OCI-LY7 (cell line): ENCODE measurements around the gene PPP1R9A. TPM values are rescaled to one million over a fixed set of nuclear protein-coding genes. Genes with fewer than 3 reads are reported as not detected.

Experiments
- BruUV-seq: library from RNA; stranded (reverse); fragments of 400-500 nt; replicated peaks from 2 replicates; lab custom pipeline; 2021; lab: Mats Ljungman, UMichigan
- CTCF ChIA-PET: fragments of 300-600 bp; sonication (Branson Sonifier 250); formaldehyde crosslinking; loops from one replicate; lab custom pipeline; 2022; ENCODE audit warnings: antibody characterized with exemption; ENCODE audit not compliant: unreplicated experiment; lab: Charles Lee
- POLR2A ChIA-PET: fragments of 300-600 bp; sonication (Branson Sonifier 250); formaldehyde crosslinking; loops from one replicate; lab custom pipeline; 2022; ENCODE audit warnings: antibody characterized with exemption; lab: Charles Lee
- DNase-seq: peaks from one replicate; pipeline ENCODE4 v3.0.0-alpha.2; 2015; ENCODE audit warnings: low spot score
- H2AFZ ChIP-seq: fragments of 200-600 bp; sonication (generic), shearing (Covaris generic); 2 replicates; pipeline ENCODE4 v1.6.1; 2014; ENCODE audit warnings: mild to moderate bottlenecking, antibody characterized with exemption, low read length, moderate library complexity
- H3K27ac ChIP-seq: fragments of 200-600 bp; sonication (generic); 2 replicates; pipeline ENCODE4 v1.5.1; 2014; ENCODE audit warnings: mixed run types, low read depth, mild to moderate bottlenecking, moderate library complexity, low read length, inconsistent platforms; ENCODE audit not compliant: poor library complexity, severe bottlenecking
- H3K36me3 ChIP-seq: fragments of 200-600 bp; sonication (generic); 2 replicates; pipeline ENCODE4 v1.6.1; 2014; ENCODE audit warnings: mild to moderate bottlenecking, antibody characterized with exemption, low read length, moderate library complexity, mixed read lengths; ENCODE audit not compliant: insufficient read depth
- H3K4me1 ChIP-seq: fragments of 200-600 bp; sonication (generic); 2 replicates; pipeline ENCODE4 v1.5.1; 2014; ENCODE audit warnings: mild to moderate bottlenecking, low read length; ENCODE audit not compliant: insufficient read depth, poor library complexity, severe bottlenecking
- H3K4me2 ChIP-seq: fragments of 200-600 bp; sonication (generic); 2 replicates; pipeline ENCODE4 v1.6.1; 2014; ENCODE audit warnings: mild to moderate bottlenecking, low read length
- H3K4me3 ChIP-seq: fragments of 200-600 bp; sonication (generic); 2 replicates; pipeline ENCODE4 v1.5.1; 2014; ENCODE audit warnings: mild to moderate bottlenecking, low read depth, low read length; ENCODE audit not compliant: poor library complexity, severe bottlenecking
- H3K79me2 ChIP-seq: fragments of 200-600 bp; sonication (generic); 2 replicates; pipeline ENCODE4 v1.6.1; 2016; ENCODE audit warnings: low read depth, mild to moderate bottlenecking, low read length, moderate library complexity, mixed read lengths; ENCODE audit not compliant: insufficient read depth
- H3K9me2 ChIP-seq: fragments of 200-600 bp; sonication (generic); 2 replicates; pipeline ENCODE4 v1.6.1; 2016; ENCODE audit warnings: mild to moderate bottlenecking, low read length, mixed read lengths; ENCODE audit not compliant: insufficient read depth
- H3K9me3 ChIP-seq: fragments of 200-600 bp; sonication (generic); 2 replicates; pipeline ENCODE4 v1.6.1; 2014; ENCODE audit warnings: mild to moderate bottlenecking, mixed run types, low read length, mixed read lengths
- H4K20me1 ChIP-seq: fragments of 200-600 bp; sonication (generic); 2 replicates; pipeline ENCODE4 v1.6.1; 2014; ENCODE audit warnings: mild to moderate bottlenecking, antibody characterized with exemption, low read length, moderate library complexity, mixed read lengths; ENCODE audit not compliant: insufficient read depth
- EZH2phosphoT487 ChIP-seq: fragments of 200-600 bp; sonication (generic); IDR thresholded peaks from 2 replicates; pipeline ENCODE4 v1.6.1; 2018; ENCODE audit warnings: low read depth, borderline replicate concordance, mild to moderate bottlenecking, mixed run types, antibody characterized with exemption, low read length, moderate library complexity, mixed read lengths
- intact Hi-C: fragments of 100-400 bp; cut with micrococcal nuclease; formaldehyde crosslinking; loops from one replicate; pipeline ENCODE4 v1.10.0; 2022; ENCODE audit not compliant: unreplicated experiment
- total RNA-seq, 2 experiments: library from RNA; depleted of rRNA in 1 of 2; stranded (reverse); fragments of >200 nt in 1 of 2; shearing (Covaris generic) in 1 of 2; gene quantifications; 2 replicates each; pipeline ENCODE4 v1.2.3, GENCODE V29; 2014 to 2022
- TF ChIP-seq, protein P1 (sequence below): fragments of 200-600 bp; sonication (generic); conservative IDR thresholded peaks from 2 replicates; pipeline ENCODE4 v1.5.1; 2014; ENCODE audit warnings: mild to moderate bottlenecking, antibody characterized with exemption, low read length, moderate library complexity, mixed read lengths

The PPP1R9A gene
- total RNA-seq, 2 experiments from 2014 or later, result not detected

DNA sequence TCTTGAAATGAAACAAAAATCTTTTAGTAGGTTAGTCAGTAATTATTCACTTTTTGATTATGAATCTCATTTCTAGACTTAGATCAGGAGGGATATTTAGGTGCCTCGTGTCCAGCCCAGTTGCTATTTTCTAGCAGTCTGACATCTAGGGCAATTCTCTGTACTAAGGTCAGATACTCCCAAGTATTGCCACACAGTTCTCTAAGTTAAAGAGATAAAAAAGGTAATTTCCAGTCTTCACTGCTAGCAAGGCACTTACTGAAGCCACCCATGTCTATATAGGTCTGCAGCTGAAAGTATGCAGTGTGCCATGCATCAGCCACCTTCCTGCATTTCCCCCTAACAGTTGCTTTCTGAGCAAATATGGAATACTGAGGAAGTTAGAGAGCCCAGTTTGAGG, 333.5 kb downstream of the PPP1R9A start:
- no peak overlapping the region for H3K4me3 ChIP-seq
- CTCF ChIA-PET, result no interaction called here
- no peak for TF ChIP-seq EZH2phosphoT487
- TF ChIP-seq, protein P1, sequence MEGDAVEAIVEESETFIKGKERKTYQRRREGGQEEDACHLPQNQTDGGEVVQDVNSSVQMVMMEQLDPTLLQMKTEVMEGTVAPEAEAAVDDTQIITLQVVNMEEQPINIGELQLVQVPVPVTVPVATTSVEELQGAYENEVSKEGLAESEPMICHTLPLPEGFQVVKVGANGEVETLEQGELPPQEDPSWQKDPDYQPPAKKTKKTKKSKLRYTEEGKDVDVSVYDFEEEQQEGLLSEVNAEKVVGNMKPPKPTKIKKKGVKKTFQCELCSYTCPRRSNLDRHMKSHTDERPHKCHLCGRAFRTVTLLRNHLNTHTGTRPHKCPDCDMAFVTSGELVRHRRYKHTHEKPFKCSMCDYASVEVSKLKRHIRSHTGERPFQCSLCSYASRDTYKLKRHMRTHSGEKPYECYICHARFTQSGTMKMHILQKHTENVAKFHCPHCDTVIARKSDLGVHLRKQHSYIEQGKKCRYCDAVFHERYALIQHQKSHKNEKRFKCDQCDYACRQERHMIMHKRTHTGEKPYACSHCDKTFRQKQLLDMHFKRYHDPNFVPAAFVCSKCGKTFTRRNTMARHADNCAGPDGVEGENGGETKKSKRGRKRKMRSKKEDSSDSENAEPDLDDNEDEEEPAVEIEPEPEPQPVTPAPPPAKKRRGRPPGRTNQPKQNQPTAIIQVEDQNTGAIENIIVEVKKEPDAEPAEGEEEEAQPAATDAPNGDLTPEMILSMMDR, result no peak
- H3K4me2 ChIP-seq, result no peak overlapping the region
- H2AFZ ChIP-seq, result no peak overlapping the region
- H3K79me2 ChIP-seq, result no peaks in the 10 kb centered on the region
- intact Hi-C loops, result no loop called here
- no peaks in the 10 kb centered on the region for H4K20me1 ChIP-seq
- no peaks in the 10 kb centered on the region for H3K9me2 ChIP-seq
- no peaks in the 10 kb centered on the region for H3K36me3 ChIP-seq
- H3K27ac ChIP-seq, result no peak overlapping the region
- no peaks in the 10 kb centered on the region for H3K4me1 ChIP-seq
- no TSS peak for BruUV-seq
- POLR2A ChIA-PET, result no interaction called here
- no peaks in the 10 kb centered on the region for H3K9me3 ChIP-seq
- DNase-seq, result no peak

DNA sequence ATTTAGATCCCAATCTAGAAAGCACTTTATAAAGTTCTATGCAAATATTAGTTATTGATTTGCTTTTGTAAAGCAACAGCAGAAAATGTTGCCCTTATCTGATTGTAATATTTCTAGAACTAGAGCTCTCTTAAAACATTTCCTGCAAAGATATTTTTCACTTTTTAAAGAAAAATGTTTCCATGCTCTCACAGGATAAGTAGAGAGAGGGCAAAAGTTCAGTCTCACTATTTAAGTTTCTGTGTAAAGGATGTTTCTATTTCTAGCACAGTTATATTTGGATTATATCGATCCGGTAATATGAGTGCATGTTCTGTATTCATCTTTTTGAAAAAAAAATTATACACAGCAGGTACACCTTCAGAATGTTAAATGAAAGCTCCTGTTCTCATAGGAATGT, 334.9 kb downstream of the PPP1R9A start:
- Histone ChIP-seq H3K4me3 (no peak overlapping the region), H3K27ac (no peak overlapping the region), H2AFZ (no peak overlapping the region), H3K9me3 (no peaks in the 10 kb centered on the region), H4K20me1 (no peaks in the 10 kb centered on the region), H3K79me2 (no peaks in the 10 kb centered on the region), H3K4me2 (no peak overlapping the region), H3K36me3 (no peaks in the 10 kb centered on the region), H3K9me2 (no peaks in the 10 kb centered on the region), H3K4me1 (no peaks in the 10 kb centered on the region)
- DNase-seq, result no peak
- BruUV-seq, result no TSS peak
- CTCF ChIA-PET, result no interaction called here
- intact Hi-C loops, result no loop called here
- POLR2A ChIA-PET, result no interaction called here
- TF ChIP-seq, protein P1, result no peak
- no peak for TF ChIP-seq EZH2phosphoT487

DNA sequence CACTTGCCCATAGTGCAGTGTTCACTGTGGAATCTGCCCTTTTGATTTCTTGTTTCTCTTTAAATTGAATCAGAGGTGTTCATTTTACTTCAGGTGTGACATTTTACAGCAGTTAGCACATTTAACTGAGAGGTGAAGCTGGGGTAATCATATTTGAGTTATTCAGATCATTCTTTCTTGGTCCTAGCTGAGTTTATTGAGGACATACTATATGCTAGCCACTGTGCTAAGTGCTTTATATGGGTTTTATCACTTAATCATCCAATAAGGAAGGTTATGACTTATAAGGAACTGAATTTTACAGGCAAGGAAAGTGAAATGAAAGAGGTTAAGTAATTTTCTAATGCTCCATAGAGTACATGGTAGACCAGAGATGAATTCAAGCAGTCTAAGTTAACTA, 337.2 kb downstream of the PPP1R9A start:
- H3K36me3 ChIP-seq, result no peaks in the 10 kb centered on the region
- H3K9me2 ChIP-seq, result no peaks in the 10 kb centered on the region
- BruUV-seq, result no TSS peak
- no peaks in the 10 kb centered on the region for H4K20me1 ChIP-seq
- H3K27ac ChIP-seq, result no peak overlapping the region
- no peak overlapping the region for H2AFZ ChIP-seq
- H3K9me3 ChIP-seq, result no peaks in the 10 kb centered on the region
- no peak overlapping the region for H3K4me3 ChIP-seq
- intact Hi-C loops, result no loop called here
- no peaks in the 10 kb centered on the region for H3K4me1 ChIP-seq
- H3K79me2 ChIP-seq, result no peaks in the 10 kb centered on the region
- CTCF ChIA-PET, result no interaction called here
- POLR2A ChIA-PET, result interaction anchor here (0.7 kb wide), 1 partner anchor 17 kb away, joined by 3 read pairs; no protein-coding TSS in a partner anchor
- no peak for DNase-seq
- H3K4me2 ChIP-seq, result no peak overlapping the region
- TF ChIP-seq, protein P1, result no peak
- TF ChIP-seq EZH2phosphoT487, result no peak
